K562 (cell line): ENCODE results near the gene DAZAP1. TPM values are rescaled to one million over a fixed set of nuclear protein-coding genes. Genes with fewer than 3 reads are reported as not detected.

ENCODE experiments used
- CXXC5 ChIP-seq: fragments of 250-450 bp; sonication (Bioruptor Pico); IDR thresholded peaks from 2 replicates; pipeline ENCODE4 v1.8.0; 2022; ENCODE audit warnings: inconsistent platforms, mild to moderate bottlenecking, moderate library complexity
- EP400 ChIP-seq: fragments of 450-650 bp; IDR thresholded peaks from 2 replicates; pipeline ENCODE4 v1.6.1; 2017; ENCODE audit warnings: antibody characterized with exemption, mild to moderate bottlenecking, moderate library complexity
- HCFC1 ChIP-seq: IDR thresholded peaks from 2 replicates; pipeline ENCODE4 v1.6.1; 2012; ENCODE audit warnings: low read depth, low read length, improper control_type of control experiment
- HDAC1 ChIP-seq, 2 experiments: fragments of 450-650 bp; IDR thresholded peaks; 2 replicates each; pipeline ENCODE4 v1.6.1; 2016 to 2017; ENCODE audit warnings: inconsistent platforms in 1 of 2, mild to moderate bottlenecking in 1 of 2, moderate library complexity in 1 of 2
- L3MBTL2 ChIP-seq: fragments of 450-650 bp; IDR thresholded peaks from 2 replicates; pipeline ENCODE4 v1.6.1; 2016; ENCODE audit warnings: mild to moderate bottlenecking, moderate library complexity
- PCBP1 ChIP-seq: fragments of 200-400 bp; formaldehyde crosslinking; IDR thresholded peaks from 2 replicates; pipeline ENCODE4 v1.6.1; 2018; ENCODE audit warnings: mild to moderate bottlenecking, low read depth, low read length; ENCODE audit not compliant: poor library complexity, severe bottlenecking
- RBM14 ChIP-seq: fragments of 200-400 bp; formaldehyde crosslinking; IDR thresholded peaks from 2 replicates; pipeline ENCODE4 v1.6.1; 2018; ENCODE audit warnings: low read depth, mild to moderate bottlenecking, low read length, moderate library complexity, borderline replicate concordance; ENCODE audit not compliant: insufficient read depth
- RBM25 ChIP-seq: fragments of 200-400 bp; formaldehyde crosslinking; IDR thresholded peaks from 2 replicates; pipeline ENCODE4 v1.6.1; 2018; ENCODE audit warnings: low read length, low read depth, moderate library complexity; ENCODE audit not compliant: severe bottlenecking
- RUNX1 ChIP-seq: sonication (generic); IDR thresholded peaks from 2 replicates; pipeline ENCODE4 v1.6.1; 2016; ENCODE audit warnings: antibody characterized with exemption, low read depth
- ZNF121 ChIP-seq: sonication (generic); formaldehyde crosslinking; conservative IDR thresholded peaks from 2 replicates; pipeline ENCODE4 v1.8.0; 2022; ENCODE audit warnings: missing genetic modification reagents
- ZNF778 ChIP-seq: fragments of 450-650 bp; formaldehyde crosslinking; IDR thresholded peaks from 2 replicates; pipeline ENCODE4 v1.4.0; 2020; ENCODE audit warnings: mild to moderate bottlenecking, moderate library complexity
- polyA plus RNA-seq, 8 experiments: library from polyadenylated mRNA; depleted of rRNA in 4 of 8; stranded (reverse) in 5 of 8; unstranded in 3 of 8; fragments of >200 nt; fragmentation: Nextera tagmentation in 2 of 8; fragmentation: Illumina TruSeq in 1 of 8; extraction: Ambion mirVana in 2 of 8; extraction: Trizol in 1 of 8; gene quantifications; 2 replicates each; pipeline versions ENCODE4 v1.2.1 to v1.2.3, GENCODE V29; 2011 to 2014; ENCODE audit warnings: inconsistent platforms in 1 of 8, missing spikeins in 1 of 8
- total RNA-seq, 7 experiments: library from RNA; depleted of rRNA in 6 of 7; stranded (reverse); fragments of >200 nt in 6 of 7; fragmentation: Illumina TruSeq in 2 of 7; extraction: Trizol in 2 of 7; gene quantifications; 2 replicates each; pipeline versions ENCODE4 v1.2.1 to v1.2.3, GENCODE V29; 2011 to 2021; ENCODE audit warnings: low replicate concordance in 1 of 7
- TF ChIP-seq, protein P1 (sequence below): fragments of 450-650 bp; IDR thresholded peaks from 2 replicates; pipeline ENCODE4 v1.6.1; 2017; ENCODE audit warnings: antibody characterized with exemption, mild to moderate bottlenecking
- TF ChIP-seq, protein P2 (sequence below), 3 experiments: fragments of 200-800 bp in 1 of 3; sonication (Bioruptor generic) in 1 of 3; sonication (generic) in 1 of 3; formaldehyde crosslinking in 1 of 3; IDR thresholded peaks; 2 replicates each; pipeline versions ENCODE4 v1.6.1 to v1.8.0; 2016 to 2022; ENCODE audit warnings: mild to moderate bottlenecking in 2 of 3, missing compliant biosample characterization in 2 of 3, missing genetic modification characterization in 2 of 3, missing genetic modification reagents in 1 of 3
- TF ChIP-seq, protein P3 (sequence below): sonication (generic); formaldehyde crosslinking; IDR thresholded peaks from 2 replicates; pipeline ENCODE4 v1.8.0; 2022; ENCODE audit warnings: missing genetic modification reagents, mild to moderate bottlenecking, moderate library complexity, borderline replicate concordance
- TF ChIP-seq, protein P4 (sequence below), 2 experiments: fragments of 450-650 bp; conservative IDR thresholded peaks; 2 replicates each; pipeline ENCODE4 v1.6.1; 2017; ENCODE audit warnings: mild to moderate bottlenecking in 2 of 2, moderate library complexity in 2 of 2

DAZAP1 gene
- total and polyA plus RNA-seq, 9 of the 15 experiments (the other 6 are each of a cell fraction or from before 2014, with no cell fraction given): 10.8 to 289 (median 142) TPM

DNA sequence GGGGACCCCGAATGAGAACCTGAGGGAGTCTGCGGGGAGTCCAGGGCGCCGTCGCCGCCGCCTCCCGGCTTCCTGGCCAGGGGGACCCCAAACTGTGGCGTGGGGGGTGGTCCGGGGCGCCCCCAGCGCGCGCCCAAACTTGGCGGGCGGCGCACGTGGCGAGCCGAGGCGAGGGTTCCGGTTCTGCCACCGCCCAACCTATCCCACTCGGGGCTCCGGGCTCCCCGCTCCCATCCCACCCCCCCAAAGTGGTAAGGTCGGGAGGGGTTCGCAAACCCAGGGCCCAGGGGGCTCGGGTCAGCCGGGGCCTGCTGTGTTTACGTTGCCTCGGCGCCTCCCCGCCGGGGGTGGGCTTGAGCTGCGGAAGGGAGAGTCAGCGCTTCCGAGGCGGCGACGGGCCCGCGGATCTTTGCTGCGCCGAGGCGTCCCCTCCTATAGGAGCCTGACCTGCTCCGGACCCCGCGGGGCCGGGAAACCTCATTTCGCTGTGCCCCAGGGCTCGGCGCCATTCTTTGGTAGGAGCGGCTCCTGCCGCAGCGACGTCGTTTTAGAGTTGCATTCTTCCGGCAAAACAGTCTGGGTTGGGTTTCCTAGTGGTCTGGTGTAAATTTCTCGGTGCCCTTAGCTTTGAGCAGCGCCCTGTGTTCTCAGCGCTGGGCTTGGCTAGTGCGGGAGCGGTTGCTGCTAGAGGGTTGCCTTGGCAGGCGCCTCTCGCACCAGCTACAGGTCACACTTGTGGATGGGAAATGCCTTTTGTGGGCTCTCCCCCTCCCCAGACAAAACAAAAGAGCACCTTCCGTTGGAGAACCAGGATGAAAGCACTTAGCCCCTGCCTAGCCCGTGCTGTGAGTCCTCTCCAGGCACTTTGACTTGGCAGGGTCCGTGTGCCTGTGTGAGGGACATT lies 1.2 kb downstream of the DAZAP1 start (continued):
- TF ChIP-seq, protein P1, sequence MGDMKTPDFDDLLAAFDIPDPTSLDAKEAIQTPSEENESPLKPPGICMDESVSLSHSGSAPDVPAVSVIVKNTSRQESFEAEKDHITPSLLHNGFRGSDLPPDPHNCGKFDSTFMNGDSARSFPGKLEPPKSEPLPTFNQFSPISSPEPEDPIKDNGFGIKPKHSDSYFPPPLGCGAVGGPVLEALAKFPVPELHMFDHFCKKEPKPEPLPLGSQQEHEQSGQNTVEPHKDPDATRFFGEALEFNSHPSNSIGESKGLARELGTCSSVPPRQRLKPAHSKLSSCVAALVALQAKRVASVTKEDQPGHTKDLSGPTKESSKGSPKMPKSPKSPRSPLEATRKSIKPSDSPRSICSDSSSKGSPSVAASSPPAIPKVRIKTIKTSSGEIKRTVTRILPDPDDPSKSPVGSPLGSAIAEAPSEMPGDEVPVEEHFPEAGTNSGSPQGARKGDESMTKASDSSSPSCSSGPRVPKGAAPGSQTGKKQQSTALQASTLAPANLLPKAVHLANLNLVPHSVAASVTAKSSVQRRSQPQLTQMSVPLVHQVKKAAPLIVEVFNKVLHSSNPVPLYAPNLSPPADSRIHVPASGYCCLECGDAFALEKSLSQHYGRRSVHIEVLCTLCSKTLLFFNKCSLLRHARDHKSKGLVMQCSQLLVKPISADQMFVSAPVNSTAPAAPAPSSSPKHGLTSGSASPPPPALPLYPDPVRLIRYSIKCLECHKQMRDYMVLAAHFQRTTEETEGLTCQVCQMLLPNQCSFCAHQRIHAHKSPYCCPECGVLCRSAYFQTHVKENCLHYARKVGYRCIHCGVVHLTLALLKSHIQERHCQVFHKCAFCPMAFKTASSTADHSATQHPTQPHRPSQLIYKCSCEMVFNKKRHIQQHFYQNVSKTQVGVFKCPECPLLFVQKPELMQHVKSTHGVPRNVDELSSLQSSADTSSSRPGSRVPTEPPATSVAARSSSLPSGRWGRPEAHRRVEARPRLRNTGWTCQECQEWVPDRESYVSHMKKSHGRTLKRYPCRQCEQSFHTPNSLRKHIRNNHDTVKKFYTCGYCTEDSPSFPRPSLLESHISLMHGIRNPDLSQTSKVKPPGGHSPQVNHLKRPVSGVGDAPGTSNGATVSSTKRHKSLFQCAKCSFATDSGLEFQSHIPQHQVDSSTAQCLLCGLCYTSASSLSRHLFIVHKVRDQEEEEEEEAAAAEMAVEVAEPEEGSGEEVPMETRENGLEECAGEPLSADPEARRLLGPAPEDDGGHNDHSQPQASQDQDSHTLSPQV: peak; percentile 51; the same call in 1 of the 2 replicates
- TF ChIP-seq HDAC1 (IDR thresholded peaks at IDR 0.05) (peak in 1 of 2 experiments; percentile 50; a peak in 2 of 4 replicates), L3MBTL2 (peak; percentile 91), EP400 (peak; percentile 67; the same call in 1 of the 2 replicates), ZNF778 (no peak), ZNF121 (CRISPR knock-in tag) (no peak), PCBP1 (peak; percentile 80), RUNX1 (no peak), HCFC1 (0 out of 2 replicates have a peak, but pooled peaks have one; percentile 3), RBM25 (no peak), RBM14 (0 out of 2 replicates have a peak, but pooled peaks have one; percentile 10), CXXC5 (peak; percentile 48)
- TF ChIP-seq, protein P2, sequence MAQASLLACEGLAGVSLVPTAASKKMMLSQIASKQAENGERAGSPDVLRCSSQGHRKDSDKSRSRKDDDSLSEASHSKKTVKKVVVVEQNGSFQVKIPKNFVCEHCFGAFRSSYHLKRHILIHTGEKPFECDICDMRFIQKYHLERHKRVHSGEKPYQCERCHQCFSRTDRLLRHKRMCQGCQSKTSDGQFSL (CRISPR knock-in tag; IDR thresholded peaks at IDR 0.05): peak; percentile 72; the same call in 1 of the 2 replicates
- TF ChIP-seq, protein P2 (tag; IDR thresholded peaks at IDR 0.05): no peak
- TF ChIP-seq, protein P3, sequence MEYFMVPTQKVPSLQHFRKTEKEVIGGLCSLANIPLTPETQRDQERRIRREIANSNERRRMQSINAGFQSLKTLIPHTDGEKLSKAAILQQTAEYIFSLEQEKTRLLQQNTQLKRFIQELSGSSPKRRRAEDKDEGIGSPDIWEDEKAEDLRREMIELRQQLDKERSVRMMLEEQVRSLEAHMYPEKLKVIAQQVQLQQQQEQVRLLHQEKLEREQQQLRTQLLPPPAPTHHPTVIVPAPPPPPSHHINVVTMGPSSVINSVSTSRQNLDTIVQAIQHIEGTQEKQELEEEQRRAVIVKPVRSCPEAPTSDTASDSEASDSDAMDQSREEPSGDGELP (CRISPR knock-in tag): peak; percentile 39; the same call in 1 of the 2 replicates
- TF ChIP-seq, protein P4, sequence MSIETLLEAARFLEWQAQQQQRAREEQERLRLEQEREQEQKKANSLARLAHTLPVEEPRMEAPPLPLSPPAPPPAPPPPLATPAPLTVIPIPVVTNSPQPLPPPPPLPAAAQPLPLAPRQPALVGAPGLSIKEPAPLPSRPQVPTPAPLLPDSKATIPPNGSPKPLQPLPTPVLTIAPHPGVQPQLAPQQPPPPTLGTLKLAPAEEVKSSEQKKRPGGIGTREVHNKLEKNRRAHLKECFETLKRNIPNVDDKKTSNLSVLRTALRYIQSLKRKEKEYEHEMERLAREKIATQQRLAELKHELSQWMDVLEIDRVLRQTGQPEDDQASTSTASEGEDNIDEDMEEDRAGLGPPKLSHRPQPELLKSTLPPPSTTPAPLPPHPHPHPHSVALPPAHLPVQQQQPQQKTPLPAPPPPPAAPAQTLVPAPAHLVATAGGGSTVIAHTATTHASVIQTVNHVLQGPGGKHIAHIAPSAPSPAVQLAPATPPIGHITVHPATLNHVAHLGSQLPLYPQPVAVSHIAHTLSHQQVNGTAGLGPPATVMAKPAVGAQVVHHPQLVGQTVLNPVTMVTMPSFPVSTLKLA (conservative IDR thresholded peaks at IDR 0.05): peak; percentile 86 to 89
